ENCODE results near the gene CEP72.
"Not testable (repeated sequence)": the region's sequence is repeated elsewhere in the genome, so short reads cannot be mapped to it uniquely, and the experiment has no call there.

The CEP72 gene

DNA sequence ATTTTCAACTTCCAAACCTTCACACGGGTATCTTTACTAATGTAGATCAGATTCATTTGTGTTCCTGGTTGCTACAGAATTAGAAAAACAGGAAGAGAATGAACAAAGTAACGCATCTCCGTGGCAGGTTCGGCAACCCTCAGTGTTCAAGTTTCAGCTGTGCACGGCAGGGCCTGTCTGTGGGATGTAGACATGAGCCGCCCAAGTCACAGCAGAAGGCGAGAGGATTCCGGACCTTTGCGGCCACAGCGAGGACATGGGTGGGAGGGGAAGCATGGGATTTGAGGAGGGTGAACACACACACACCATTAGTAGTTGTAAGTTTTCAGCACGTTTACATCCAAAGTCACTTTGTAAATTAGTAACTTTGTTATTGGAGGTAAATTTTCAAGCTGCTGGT, 31.7 kb upstream of the CEP72 start:
- no peaks in the 10 kb centered on the region for H3K36me3 ChIP-seq (ENCODE audit: control insufficient read depth, insufficient read depth, low read length)
- no peak overlapping the region for H3K4me3 ChIP-seq (ENCODE audit: low read depth, low read length)
- H3K27ac ChIP-seq (ENCODE audit: low read depth, low read length), result no peak overlapping the region
- no peak overlapping the region for H3K9ac ChIP-seq (ENCODE audit: low read length)
- H3K4me1 ChIP-seq (ENCODE audit: control insufficient read depth, insufficient read depth, low read length), result peaks cover 15% of the 10 kb centered on the region
- H3K27me3 ChIP-seq (ENCODE audit: control insufficient read depth, insufficient read depth, low read length), result peaks cover 53% of the 10 kb centered on the region
- peaks cover 18% of the 10 kb centered on the region for H3K9me3 ChIP-seq (ENCODE audit: control insufficient read depth, insufficient read depth, low read depth, low read length)

DNA sequence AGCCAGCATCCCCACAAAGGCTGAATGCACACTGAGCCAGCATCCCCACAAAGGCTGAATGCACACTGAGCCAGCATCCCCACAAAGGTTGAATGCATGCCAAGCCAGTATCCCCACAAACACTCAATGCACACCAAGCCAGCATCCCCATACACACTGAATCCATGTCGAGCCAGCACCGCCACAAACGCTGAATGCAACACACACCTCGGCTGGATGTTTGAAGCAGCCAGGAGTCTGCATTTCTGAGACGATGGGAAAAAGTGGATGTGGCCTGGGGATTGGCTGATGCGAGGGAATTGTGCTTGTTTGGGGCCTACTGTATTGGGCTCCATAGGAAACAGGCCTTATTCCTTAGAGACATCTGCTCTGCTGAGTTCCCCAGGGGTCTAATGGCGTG, 30.9 kb upstream of the CEP72 start:
- no peaks in the 10 kb centered on the region for H3K36me3 ChIP-seq (ENCODE audit: control insufficient read depth, insufficient read depth, low read length)
- H3K4me3 ChIP-seq (ENCODE audit: low read depth, low read length), result no peak overlapping the region
- peaks cover 11% of the 10 kb centered on the region for H3K9me3 ChIP-seq (ENCODE audit: control insufficient read depth, insufficient read depth, low read depth, low read length)
- no peak overlapping the region for H3K9ac ChIP-seq (ENCODE audit: low read length)
- no peak overlapping the region for H3K27ac ChIP-seq (ENCODE audit: low read depth, low read length)
- peaks cover 19% of the 10 kb centered on the region for H3K4me1 ChIP-seq (ENCODE audit: control insufficient read depth, insufficient read depth, low read length)
- H3K27me3 ChIP-seq (ENCODE audit: control insufficient read depth, insufficient read depth, low read length), result peaks cover 61% of the 10 kb centered on the region

DNA sequence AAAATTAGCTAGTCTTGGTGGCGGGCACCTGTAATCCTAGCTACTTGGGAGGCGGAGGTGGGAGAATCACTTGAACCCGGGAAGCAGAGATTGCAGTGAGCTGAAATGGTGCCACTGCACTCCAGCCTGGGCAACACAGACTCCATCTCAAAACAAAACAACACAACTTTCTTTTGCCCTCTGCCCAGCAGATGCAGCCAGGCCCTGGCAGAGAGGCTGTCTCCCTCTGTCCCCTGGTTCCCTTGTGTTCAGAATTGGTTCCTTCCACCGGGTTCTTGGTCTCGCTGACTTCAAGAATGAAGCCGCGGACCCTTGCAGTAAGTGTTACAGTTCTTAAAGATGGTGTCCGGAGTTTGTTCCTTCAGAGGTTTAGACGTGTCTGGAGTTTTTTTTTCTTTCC, 30.2 kb upstream of the CEP72 start:
- Histone ChIP-seq H3K27ac (ENCODE audit: low read depth, low read length) (no peak overlapping the region), H3K9ac (ENCODE audit: low read length) (no peak overlapping the region), H3K4me1 (ENCODE audit: control insufficient read depth, insufficient read depth, low read length) (peaks cover 19% of the 10 kb centered on the region), H3K36me3 (ENCODE audit: control insufficient read depth, insufficient read depth, low read length) (no peaks in the 10 kb centered on the region), H3K27me3 (ENCODE audit: control insufficient read depth, insufficient read depth, low read length) (peaks cover 68% of the 10 kb centered on the region), H3K4me3 (ENCODE audit: low read depth, low read length) (no peak overlapping the region), H3K9me3 (ENCODE audit: control insufficient read depth, insufficient read depth, low read depth, low read length) (peaks cover 5% of the 10 kb centered on the region; the same call in 1 of the 2 replicates)

DNA sequence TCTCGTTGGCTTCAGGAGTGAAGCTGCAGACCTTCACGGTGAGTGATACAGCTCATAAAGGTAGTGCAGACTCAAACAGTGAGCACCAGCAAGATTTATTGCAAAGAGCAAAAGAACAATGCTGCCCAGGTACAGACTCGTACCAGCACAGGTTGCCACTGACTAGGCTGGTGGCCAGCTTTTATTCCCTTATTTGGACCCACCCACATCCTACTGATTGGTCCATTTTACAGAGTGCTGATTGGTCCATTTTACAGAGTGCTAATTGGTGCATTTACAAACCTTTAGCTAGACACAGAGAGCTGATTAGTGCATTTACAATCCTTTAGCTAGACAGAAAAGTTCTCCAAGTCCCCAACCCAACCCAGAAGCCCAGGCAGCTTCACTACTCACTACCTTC, 29.7 kb upstream of the CEP72 start:
- not testable (repeated sequence) for H3K9ac ChIP-seq (ENCODE audit: low read length); H3K4me3 ChIP-seq (ENCODE audit: low read depth, low read length); H3K9me3 ChIP-seq (ENCODE audit: control insufficient read depth, insufficient read depth, low read depth, low read length); H3K27ac ChIP-seq (ENCODE audit: low read depth, low read length); H3K36me3 ChIP-seq (ENCODE audit: control insufficient read depth, insufficient read depth, low read length)
- H3K27me3 ChIP-seq (ENCODE audit: control insufficient read depth, insufficient read depth, low read length), result peaks cover 70% of the 10 kb centered on the region
- H3K4me1 ChIP-seq (ENCODE audit: control insufficient read depth, insufficient read depth, low read length), result peaks cover 19% of the 10 kb centered on the region

DNA sequence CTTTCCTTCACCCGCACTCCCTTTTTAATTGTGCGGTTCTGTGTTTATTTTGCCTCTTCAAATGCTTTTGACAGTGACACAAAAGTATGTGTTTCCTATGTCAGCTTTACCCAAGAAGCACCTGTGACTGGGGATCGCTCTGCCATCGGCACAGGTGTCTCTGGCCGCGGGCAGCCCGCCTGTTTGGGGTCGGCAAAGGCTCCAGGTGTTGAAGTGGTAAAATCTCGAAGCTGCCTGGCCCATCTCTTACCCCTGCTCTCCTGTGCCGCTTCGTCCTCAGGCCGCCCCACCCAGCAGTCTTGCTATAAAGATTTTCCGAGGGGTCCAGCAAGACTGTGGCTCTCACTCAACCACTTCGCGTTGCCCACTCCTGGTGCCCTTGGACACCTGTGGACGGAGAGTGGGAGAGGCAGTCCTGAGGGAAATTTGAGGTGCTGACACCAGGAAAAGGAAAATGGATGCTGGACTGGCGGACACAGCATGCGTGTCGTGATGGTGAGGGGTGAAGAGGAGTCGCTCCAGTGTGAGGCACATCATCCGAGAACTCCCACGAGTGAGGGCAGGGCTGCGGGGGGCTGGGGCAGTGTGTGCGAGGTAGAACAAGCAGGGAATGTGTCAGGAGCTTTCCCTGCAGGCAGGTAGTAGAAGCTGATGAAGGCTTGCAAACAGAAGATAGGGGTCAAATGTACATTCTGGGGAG, 29.1 kb upstream of the CEP72 start:
- Histone ChIP-seq H3K36me3 (ENCODE audit: control insufficient read depth, insufficient read depth, low read length) (no peaks in the 10 kb centered on the region), H3K9ac (ENCODE audit: low read length) (no peak overlapping the region), H3K4me3 (ENCODE audit: low read depth, low read length) (no peak overlapping the region), H3K4me1 (ENCODE audit: control insufficient read depth, insufficient read depth, low read length) (peaks cover 19% of the 10 kb centered on the region), H3K27me3 (ENCODE audit: control insufficient read depth, insufficient read depth, low read length) (peaks cover 76% of the 10 kb centered on the region), H3K27ac (ENCODE audit: low read depth, low read length) (no peak overlapping the region), H3K9me3 (ENCODE audit: control insufficient read depth, insufficient read depth, low read depth, low read length) (no peaks in the 10 kb centered on the region)

DNA sequence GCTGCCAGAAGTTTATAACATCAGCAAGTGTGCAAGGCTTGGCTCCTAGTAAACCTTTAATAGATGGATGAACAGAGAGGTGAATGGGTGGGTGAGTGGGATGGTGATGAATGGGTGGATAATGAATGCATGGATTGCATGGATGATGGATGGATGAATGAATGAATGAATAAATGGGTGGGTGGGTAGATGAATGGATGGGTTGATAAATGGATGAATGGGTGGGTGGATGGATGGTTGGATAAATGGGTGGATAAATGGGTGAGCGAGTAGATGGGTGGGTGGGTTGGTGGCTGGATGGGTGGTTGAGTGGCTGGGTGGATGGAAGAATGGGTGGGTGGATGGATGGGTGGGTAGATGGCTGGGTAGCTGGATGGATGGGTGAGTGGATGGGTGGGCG, 28.5 kb upstream of the CEP72 start:
- H3K36me3 ChIP-seq (ENCODE audit: control insufficient read depth, insufficient read depth, low read length), result no peaks in the 10 kb centered on the region
- H3K4me3 ChIP-seq (ENCODE audit: low read depth, low read length), result no peak overlapping the region
- H3K27ac ChIP-seq (ENCODE audit: low read depth, low read length), result no peak overlapping the region
- H3K9ac ChIP-seq (ENCODE audit: low read length), result no peak overlapping the region
- H3K4me1 ChIP-seq (ENCODE audit: control insufficient read depth, insufficient read depth, low read length), result peaks cover 19% of the 10 kb centered on the region
- no peaks in the 10 kb centered on the region for H3K9me3 ChIP-seq (ENCODE audit: control insufficient read depth, insufficient read depth, low read depth, low read length)
- H3K27me3 ChIP-seq (ENCODE audit: control insufficient read depth, insufficient read depth, low read length), result peaks cover 75% of the 10 kb centered on the region

DNA sequence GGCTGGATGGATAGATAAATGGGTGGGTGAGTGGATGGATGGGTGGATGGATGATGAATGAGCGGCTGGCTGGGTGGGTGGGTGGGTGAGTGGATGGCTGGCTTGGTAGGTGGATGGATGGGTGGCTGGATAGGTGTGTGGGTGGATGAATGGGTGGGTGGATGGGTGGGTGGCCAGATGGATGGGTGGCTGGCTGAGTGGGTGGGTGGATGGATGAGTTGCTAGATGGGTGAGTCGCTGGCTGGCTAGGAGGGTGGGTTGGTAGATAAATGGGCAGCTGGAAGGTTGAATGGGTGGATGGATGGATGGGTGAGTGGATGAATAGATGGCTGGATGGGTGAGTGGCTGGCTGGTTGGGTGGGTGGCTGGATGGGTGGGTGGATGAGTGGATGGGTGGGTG, 27.9 kb upstream of the CEP72 start:
- H3K27me3 ChIP-seq (ENCODE audit: control insufficient read depth, insufficient read depth, low read length), result peaks cover 76% of the 10 kb centered on the region
- H3K4me1 ChIP-seq (ENCODE audit: control insufficient read depth, insufficient read depth, low read length), result peaks cover 18% of the 10 kb centered on the region
- H3K9me3 ChIP-seq (ENCODE audit: control insufficient read depth, insufficient read depth, low read depth, low read length), result no peaks in the 10 kb centered on the region
- no peak overlapping the region for H3K4me3 ChIP-seq (ENCODE audit: low read depth, low read length)
- no peak overlapping the region for H3K27ac ChIP-seq (ENCODE audit: low read depth, low read length)
- H3K9ac ChIP-seq (ENCODE audit: low read length), result no peak overlapping the region
- no peaks in the 10 kb centered on the region for H3K36me3 ChIP-seq (ENCODE audit: control insufficient read depth, insufficient read depth, low read length)

DNA sequence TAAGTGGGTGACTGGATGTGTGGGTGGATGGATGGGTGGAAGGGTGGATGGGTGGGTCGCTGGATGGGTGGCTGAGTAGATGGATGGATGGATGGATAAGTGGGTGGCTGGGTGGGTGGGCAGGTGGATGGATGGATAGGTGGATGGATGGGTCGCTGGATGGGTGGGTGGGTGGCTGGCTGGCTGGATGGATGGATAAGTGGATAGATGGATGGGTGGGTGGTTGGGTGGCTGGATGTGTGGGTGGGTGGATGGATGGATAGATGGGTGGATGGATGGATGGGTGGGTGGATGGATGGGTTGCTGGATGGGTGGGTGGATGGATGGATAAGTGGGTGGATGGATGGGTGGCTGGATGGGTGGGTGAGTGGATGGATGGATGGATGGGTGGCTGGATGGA, 27.3 kb upstream of the CEP72 start:
- peaks cover 77% of the 10 kb centered on the region for H3K27me3 ChIP-seq (ENCODE audit: control insufficient read depth, insufficient read depth, low read length)
- no peak overlapping the region for H3K27ac ChIP-seq (ENCODE audit: low read depth, low read length)
- H3K36me3 ChIP-seq (ENCODE audit: control insufficient read depth, insufficient read depth, low read length), result no peaks in the 10 kb centered on the region
- no peak overlapping the region for H3K9ac ChIP-seq (ENCODE audit: low read length)
- no peak overlapping the region for H3K4me3 ChIP-seq (ENCODE audit: low read depth, low read length)
- peaks cover 11% of the 10 kb centered on the region for H3K4me1 ChIP-seq (ENCODE audit: control insufficient read depth, insufficient read depth, low read length)
- no peaks in the 10 kb centered on the region for H3K9me3 ChIP-seq (ENCODE audit: control insufficient read depth, insufficient read depth, low read depth, low read length)

DNA sequence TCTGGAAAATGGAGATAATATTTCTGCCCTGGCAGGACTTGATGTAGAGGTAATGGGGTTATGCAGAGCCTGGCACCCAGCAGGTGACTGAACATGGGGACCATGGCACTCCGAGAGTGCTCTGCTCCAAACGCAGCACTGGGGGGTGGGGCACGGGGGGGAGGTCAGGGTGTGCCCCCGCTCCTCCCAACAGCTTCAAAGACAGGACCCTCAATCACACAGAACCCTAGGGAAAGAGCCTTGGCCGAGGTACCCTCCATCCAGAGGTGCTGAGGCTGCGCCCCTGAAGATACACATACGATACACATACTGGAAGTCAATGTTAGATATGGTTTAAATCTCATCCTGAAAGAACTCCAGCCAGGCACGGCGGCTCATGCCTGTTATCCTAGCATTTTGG, 26.6 kb upstream of the CEP72 start:
- H3K36me3 ChIP-seq (ENCODE audit: control insufficient read depth, insufficient read depth, low read length), result no peaks in the 10 kb centered on the region
- H3K27ac ChIP-seq (ENCODE audit: low read depth, low read length), result no peak overlapping the region
- H3K9me3 ChIP-seq (ENCODE audit: control insufficient read depth, insufficient read depth, low read depth, low read length), result no peaks in the 10 kb centered on the region
- H3K4me3 ChIP-seq (ENCODE audit: low read depth, low read length), result no peak overlapping the region
- H3K9ac ChIP-seq (ENCODE audit: low read length), result no peak overlapping the region
- H3K4me1 ChIP-seq (ENCODE audit: control insufficient read depth, insufficient read depth, low read length), result peaks cover 4% of the 10 kb centered on the region; the same call in 1 of the 2 replicates
- peaks cover 71% of the 10 kb centered on the region for H3K27me3 ChIP-seq (ENCODE audit: control insufficient read depth, insufficient read depth, low read length)

DNA sequence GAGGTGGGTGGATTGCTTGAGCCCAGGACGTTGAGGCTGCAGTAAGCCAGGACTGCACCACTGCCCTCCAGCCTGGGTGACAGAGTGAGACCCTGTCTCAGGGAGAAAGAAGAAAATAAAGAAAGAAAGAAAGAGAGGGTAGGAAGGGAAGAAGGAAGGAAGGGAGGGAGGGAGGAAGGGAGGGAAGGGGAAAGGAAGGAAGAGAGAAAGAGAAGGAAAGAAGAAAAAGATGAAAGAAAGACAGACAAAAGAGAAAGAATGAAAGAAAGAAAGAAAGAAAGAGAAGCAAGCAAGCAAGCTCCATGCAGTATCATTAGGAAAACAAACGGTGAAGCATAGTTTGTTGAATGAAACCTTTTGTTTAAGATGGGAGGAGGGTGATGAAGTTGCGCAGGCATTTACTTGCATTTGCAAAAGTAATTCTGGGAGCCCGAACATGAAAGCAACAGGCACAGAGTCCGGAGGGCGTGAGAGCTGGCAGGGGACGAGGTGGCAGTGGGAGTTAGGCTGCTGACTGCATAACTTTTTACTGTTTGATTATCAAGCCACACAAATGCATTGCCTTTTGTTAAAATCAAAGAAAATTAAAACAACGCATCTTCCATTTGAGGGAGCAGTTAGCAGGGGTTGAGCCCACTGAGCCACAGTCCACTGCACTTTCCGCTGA, 26.0 kb upstream of the CEP72 start:
- no peak overlapping the region for H3K27ac ChIP-seq (ENCODE audit: low read depth, low read length)
- H3K9ac ChIP-seq (ENCODE audit: low read length), result no peak overlapping the region
- H3K4me3 ChIP-seq (ENCODE audit: low read depth, low read length), result no peak overlapping the region
- no peaks in the 10 kb centered on the region for H3K9me3 ChIP-seq (ENCODE audit: control insufficient read depth, insufficient read depth, low read depth, low read length)
- H3K36me3 ChIP-seq (ENCODE audit: control insufficient read depth, insufficient read depth, low read length), result no peaks in the 10 kb centered on the region
- peaks cover 3% of the 10 kb centered on the region; the same call in 1 of the 2 replicates for H3K4me1 ChIP-seq (ENCODE audit: control insufficient read depth, insufficient read depth, low read length)
- H3K27me3 ChIP-seq (ENCODE audit: control insufficient read depth, insufficient read depth, low read length), result peaks cover 68% of the 10 kb centered on the region

DNA sequence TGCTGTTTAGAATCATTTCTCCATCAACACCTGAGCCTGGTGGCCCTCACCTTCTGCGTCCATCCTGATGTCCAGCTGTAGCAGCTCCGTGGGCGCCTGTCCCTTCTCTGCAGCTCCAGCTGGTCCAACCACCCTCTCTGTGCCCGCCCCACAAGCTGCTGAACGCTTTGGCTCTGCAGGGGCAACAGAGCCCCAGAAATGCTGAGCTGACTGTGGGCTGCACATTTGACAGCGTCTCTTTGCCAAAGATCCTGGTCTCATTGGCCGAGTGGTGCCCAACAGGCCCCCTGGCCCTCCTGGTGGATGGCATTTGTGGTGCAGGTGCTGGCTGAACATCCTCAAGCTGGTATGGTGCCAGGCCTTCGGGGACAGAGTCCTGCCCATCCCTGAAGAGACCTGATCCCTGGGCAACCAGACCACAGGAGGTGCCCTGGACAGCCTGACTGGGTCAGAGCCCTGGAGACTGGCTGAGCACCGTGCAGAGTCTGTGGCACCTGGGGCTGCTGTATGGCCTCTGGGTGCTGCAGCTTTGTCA, 25.3 kb upstream of the CEP72 start:
- Histone ChIP-seq H3K4me3 (ENCODE audit: low read depth, low read length) (no peak overlapping the region), H3K9ac (ENCODE audit: low read length) (no peak overlapping the region), H3K36me3 (ENCODE audit: control insufficient read depth, insufficient read depth, low read length) (no peaks in the 10 kb centered on the region), H3K27me3 (ENCODE audit: control insufficient read depth, insufficient read depth, low read length) (peaks cover 62% of the 10 kb centered on the region), H3K27ac (ENCODE audit: low read depth, low read length) (no peak overlapping the region), H3K4me1 (ENCODE audit: control insufficient read depth, insufficient read depth, low read length) (peaks cover 4% of the 10 kb centered on the region; the same call in 1 of the 2 replicates), H3K9me3 (ENCODE audit: control insufficient read depth, insufficient read depth, low read depth, low read length) (no peaks in the 10 kb centered on the region)

All from HUES6 (cell line).